Adrenal gland (tissue), 5 donors: ENCODE data around the gene HMG20B.

Experiments used
- CTCF ChIP-seq, 6 experiments: fragments of 450-650 bp in 4 of 6; fragments of 200-600 bp in 2 of 6; sonication (generic) in 1 of 6; IDR thresholded peaks; 1 replicate in 5 of 6; 2 replicates in 1 of 6; pipeline versions ENCODE4 v1.5.1 to v1.8.0; 2016 to 2021; ENCODE audit warnings: antibody characterized with exemption in 6 of 6, mild to moderate bottlenecking in 2 of 6, moderate library complexity in 1 of 6
- POLR2A ChIP-seq, 2 donors: fragments of 450-650 bp; IDR thresholded peaks; one replicate each; pipeline ENCODE4 v1.6.1; 2017; ENCODE audit warnings: antibody characterized with exemption in 2 of 2, mild to moderate bottlenecking in 2 of 2, moderate library complexity in 1 of 2
- donor health status: DM: no; HTN: no; CAD: no.

- TF ChIP-seq CTCF (IDR thresholded peaks at IDR 0.05) (peak; percentile 20 to 62 (median 46)), POLR2A (IDR thresholded peaks at IDR 0.05) (no peak)
Observed at GRCh38 chr19:3586127-3586626, 13.4 kb downstream of the HMG20B start.
